ENCODE results near the gene OLFM1. TPM values are rescaled to one million over a fixed set of nuclear protein-coding genes. Genes with fewer than 3 reads are reported as not detected.

Gene OLFM1
- total and polyA plus RNA-seq, 4 donors = 2.0 to 5.9 (median 4.4) TPM

GRCh38 chr9:135146766-135147473, 59.5 kb downstream of the OLFM1 start:
- no peak overlapping the region for H3K9ac ChIP-seq (ENCODE audit: low read depth in 1 of 2, low read length in 2 of 2)
- no peaks in the 10 kb centered on the region for H3K9me3 ChIP-seq (ENCODE audit: control insufficient read depth in 4 of 4, low read length in 3 of 4)
- H3K27me3 ChIP-seq (ENCODE audit: control insufficient read depth in 4 of 4, insufficient read depth in 4 of 4, low read length in 3 of 4) = peaks cover 0 to 2% (median 0%) of the 10 kb centered on the region in 4 donors
- WGBS = 67% methylated on average over 16 of the region's 16 CpGs
- no peak overlapping the region for H3K4me3 ChIP-seq (ENCODE audit: low read depth in 1 of 3, low read length in 3 of 3)
- TF ChIP-seq HNF4A (conservative IDR thresholded peaks at IDR 0.05) = no peak
- TF ChIP-seq RXRA (IDR thresholded peaks at IDR 0.05) = no peak
- TF ChIP-seq REST (IDR thresholded peaks at IDR 0.05) = no peak
- no peaks in the 10 kb centered on the region for H3K36me3 ChIP-seq (ENCODE audit: control insufficient read depth in 4 of 4, insufficient read depth in 3 of 4, low read depth in 1 of 4, low read length in 3 of 4)
- DNase-seq (ENCODE audit: low spot score) = no peak
- H3K4me1 ChIP-seq (ENCODE audit: control insufficient read depth in 4 of 4, insufficient read depth in 4 of 4, low read length in 3 of 4) = no peaks in the 10 kb centered on the region
- H3K27ac ChIP-seq (ENCODE audit: low read depth in 1 of 2, low read length in 2 of 2) = no peak overlapping the region

GRCh38 chr9:135147474-135147805, 60.0 kb downstream of the OLFM1 start:
- TF ChIP-seq REST (IDR thresholded peaks at IDR 0.05) (no peak), SP1 (IDR thresholded peaks at IDR 0.05) (no peak), HNF4A (conservative IDR thresholded peaks at IDR 0.05) (no peak)
- no peaks in the 10 kb centered on the region for H3K9me3 ChIP-seq (ENCODE audit: control insufficient read depth in 4 of 4, low read length in 3 of 4)
- WGBS = 76% methylated on average over 12 of the region's 12 CpGs
- no peaks in the 10 kb centered on the region for H3K36me3 ChIP-seq (ENCODE audit: control insufficient read depth in 4 of 4, insufficient read depth in 3 of 4, low read depth in 1 of 4, low read length in 3 of 4)
- H3K4me3 ChIP-seq (ENCODE audit: low read depth in 1 of 3, low read length in 3 of 3) = no peak overlapping the region
- no peaks in the 10 kb centered on the region for H3K4me1 ChIP-seq (ENCODE audit: control insufficient read depth in 4 of 4, insufficient read depth in 4 of 4, low read length in 3 of 4)
- no peak overlapping the region for H3K9ac ChIP-seq (ENCODE audit: low read depth in 1 of 2, low read length in 2 of 2)
- H3K27me3 ChIP-seq (ENCODE audit: control insufficient read depth in 4 of 4, insufficient read depth in 4 of 4, low read length in 3 of 4) = peaks cover 0 to 2% (median 0%) of the 10 kb centered on the region in 4 donors
- no peak overlapping the region for H3K27ac ChIP-seq (ENCODE audit: low read depth in 1 of 2, low read length in 2 of 2)
- DNase-seq (ENCODE audit: low spot score) = no peak

- no peak overlapping the region for H3K9ac ChIP-seq (ENCODE audit: low read depth in 1 of 2, low read length in 2 of 2)
- no peaks in the 10 kb centered on the region for H3K4me1 ChIP-seq (ENCODE audit: control insufficient read depth in 4 of 4, insufficient read depth in 4 of 4, low read length in 3 of 4)
- DNase-seq (ENCODE audit: low spot score) = no peak
- H3K27ac ChIP-seq (ENCODE audit: low read depth in 1 of 2, low read length in 2 of 2) = no peak overlapping the region
- H3K4me3 ChIP-seq (ENCODE audit: low read depth in 1 of 3, low read length in 3 of 3) = no peak overlapping the region
- 77% methylated on average over 9 of the region's 9 CpGs for WGBS
- H3K9me3 ChIP-seq (ENCODE audit: control insufficient read depth in 4 of 4, low read length in 3 of 4) = no peaks in the 10 kb centered on the region
- H3K36me3 ChIP-seq (ENCODE audit: control insufficient read depth in 4 of 4, insufficient read depth in 3 of 4, low read depth in 1 of 4, low read length in 3 of 4) = no peaks in the 10 kb centered on the region
- H3K27me3 ChIP-seq (ENCODE audit: control insufficient read depth in 4 of 4, insufficient read depth in 4 of 4, low read length in 3 of 4) = peaks cover 0 to 2% (median 0%) of the 10 kb centered on the region in 4 donors
- TF ChIP-seq TAF1 (conservative IDR thresholded peaks at IDR 0.05) (no peak), CTCF (IDR thresholded peaks at IDR 0.05; ENCODE audit: low read depth, low read length, missing input control) (no peak), ATF3 (IDR thresholded peaks at IDR 0.05) (no peak), SP1 (IDR thresholded peaks at IDR 0.05) (no peak), YY1 (IDR thresholded peaks at IDR 0.05) (no peak), GABPA (IDR thresholded peaks at IDR 0.05 in 1 of 2, conservative IDR thresholded peaks at IDR 0.05 in 1 of 2) (no peak), RXRA (IDR thresholded peaks at IDR 0.05) (no peak), HNF4A (conservative IDR thresholded peaks at IDR 0.05) (no peak), MAX (IDR thresholded peaks at IDR 0.05) (no peak), RAD21 (IDR thresholded peaks at IDR 0.05) (no peak), FOXA1 (IDR thresholded peaks at IDR 0.05) (no peak), EGR1 (IDR thresholded peaks at IDR 0.05; ENCODE audit: low read depth in 2 of 2) (no peak), JUND (IDR thresholded peaks at IDR 0.05) (no peak), HNF4G (IDR thresholded peaks at IDR 0.05) (no peak), FOXA2 (IDR thresholded peaks at IDR 0.05) (no peak)
Observed at GRCh38 chr9:135147938-135148337, 60.5 kb downstream of the OLFM1 start.

Data from liver (tissue), 9 donors.